Loucy (cell line): ENCODE data around the gene MAGEA3.
"Not testable (repeated sequence)": the region's sequence is repeated elsewhere in the genome, so short reads cannot be mapped to it uniquely, and the experiment has no call there.

Source experiments
- H2AFZ ChIP-seq: fragments of 200-600 bp; sonication (generic); 2 replicates; pipeline ENCODE4 v1.6.0; 2016; ENCODE audit warnings: antibody characterized with exemption, mild to moderate bottlenecking, low read length, moderate library complexity
- H3F3A ChIP-seq: fragments of 200-600 bp; 2 replicates; pipeline ENCODE4 v1.6.0; 2016; ENCODE audit warnings: antibody characterized with exemption, low read depth, mild to moderate bottlenecking
- H3K27me3 ChIP-seq: fragments of 200-600 bp; sonication (generic); 2 replicates; pipeline ENCODE4 v1.6.1; 2014; ENCODE audit warnings: low read length, mild to moderate bottlenecking; ENCODE audit not compliant: insufficient read depth, poor library complexity, severe bottlenecking
- H3K36me3 ChIP-seq: fragments of 200-600 bp; sonication (generic); 2 replicates; pipeline ENCODE4 v1.6.1; 2016; ENCODE audit warnings: low read length; ENCODE audit not compliant: insufficient read depth
- H3K4me1 ChIP-seq: fragments of 200-600 bp; sonication (generic); 2 replicates; pipeline ENCODE4 v1.5.1; 2014; ENCODE audit warnings: low read length, mild to moderate bottlenecking; ENCODE audit not compliant: insufficient read depth, poor library complexity, severe bottlenecking
- H3K4me2 ChIP-seq: fragments of 200-600 bp; sonication (generic); 2 replicates; pipeline ENCODE4 v1.6.0; 2014; ENCODE audit warnings: antibody characterized with exemption, low read length, low read depth, mild to moderate bottlenecking; ENCODE audit not compliant: poor library complexity, severe bottlenecking
- H3K4me3 ChIP-seq: fragments of 200-600 bp; sonication (generic); 2 replicates; pipeline ENCODE4 v1.5.1; 2014; ENCODE audit warnings: low read length, mild to moderate bottlenecking, mixed read lengths; ENCODE audit not compliant: poor library complexity, severe bottlenecking
- H3K79me2 ChIP-seq: fragments of 200-600 bp; sonication (generic); 2 replicates; pipeline ENCODE4 v1.6.1; 2014; ENCODE audit warnings: low read length; ENCODE audit not compliant: insufficient read depth
- H3K9ac ChIP-seq: fragments of 200-600 bp; sonication (generic); 2 replicates; pipeline ENCODE4 v1.6.0; 2014; ENCODE audit warnings: mild to moderate bottlenecking, low read depth, low read length, moderate library complexity; ENCODE audit not compliant: poor library complexity, severe bottlenecking
- H3K9me2 ChIP-seq: fragments of 200-600 bp; sonication (generic); replicated peaks from 2 replicates; pipeline ENCODE4 v1.6.1; 2016; ENCODE audit warnings: low read depth, low read length, mixed read lengths
- H3K9me3 ChIP-seq: fragments of 200-600 bp; sonication (generic); 2 replicates; pipeline ENCODE4 v1.6.1; 2014; ENCODE audit warnings: mild to moderate bottlenecking, antibody characterized with exemption, low read length, low read depth; ENCODE audit not compliant: insufficient read depth
- H4K20me1 ChIP-seq: fragments of 200-600 bp; sonication (generic); 2 replicates; pipeline ENCODE4 v1.6.0; 2014; ENCODE audit warnings: antibody characterized with exemption, low read length, mild to moderate bottlenecking; ENCODE audit not compliant: insufficient read depth, poor library complexity, severe bottlenecking
- CTCF ChIP-seq: fragments of 200-600 bp; sonication (generic); conservative IDR thresholded peaks from 2 replicates; pipeline ENCODE4 v1.5.1; 2014; ENCODE audit warnings: mild to moderate bottlenecking, antibody characterized with exemption, low read length
- EZH2phosphoT487 ChIP-seq: fragments of 200-600 bp; IDR thresholded peaks from 2 replicates; pipeline ENCODE4 v1.6.1; 2018; ENCODE audit warnings: antibody characterized with exemption, mild to moderate bottlenecking, moderate library complexity, borderline replicate concordance

The MAGEA3 gene

DNA sequence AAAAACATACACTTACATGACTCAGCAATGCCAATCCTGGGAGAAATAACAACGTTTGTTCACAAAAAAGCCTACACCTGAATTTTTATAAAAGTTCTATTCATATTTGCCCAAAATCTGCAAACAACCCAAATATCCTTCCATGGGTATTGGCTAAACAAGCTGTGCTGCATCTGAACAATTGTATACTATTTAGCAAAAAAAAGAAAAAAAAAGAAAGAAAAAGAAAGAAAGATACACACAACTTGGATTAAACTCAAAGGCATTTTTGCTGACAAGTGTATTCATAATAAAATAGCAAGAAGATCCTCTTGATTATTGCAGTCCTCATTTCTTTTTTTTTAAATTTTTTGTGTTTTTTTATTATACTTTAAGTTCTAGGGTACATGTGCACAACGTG lies 24.5 kb upstream of the MAGEA3 start:
- H3K27me3 ChIP-seq, result no peaks in the 10 kb centered on the region
- no peaks in the 10 kb centered on the region for H3K4me1 ChIP-seq
- H3K9me2 ChIP-seq, result no peaks in the 10 kb centered on the region
- H2AFZ ChIP-seq, result no peak overlapping the region
- no peaks in the 10 kb centered on the region for H3K79me2 ChIP-seq
- H4K20me1 ChIP-seq, result no peaks in the 10 kb centered on the region
- no peak for TF ChIP-seq EZH2phosphoT487
- no peak for TF ChIP-seq CTCF
- no peak overlapping the region for H3K9ac ChIP-seq
- H3K36me3 ChIP-seq, result no peaks in the 10 kb centered on the region
- H3F3A ChIP-seq, result no peaks in the 10 kb centered on the region
- H3K4me2 ChIP-seq, result no peak overlapping the region
- no peak overlapping the region for H3K4me3 ChIP-seq
- H3K9me3 ChIP-seq, result no peaks in the 10 kb centered on the region

- not testable (repeated sequence) for H3K27me3 ChIP-seq, H3K9me2 ChIP-seq, H3K79me2 ChIP-seq, H3F3A ChIP-seq, H2AFZ ChIP-seq, H3K9me3 ChIP-seq, H3K4me3 ChIP-seq, H4K20me1 ChIP-seq, H3K36me3 ChIP-seq, H3K4me1 ChIP-seq, H3K4me2 ChIP-seq, H3K9ac ChIP-seq
Measured at GRCh38 chrX:152674652-152675051, 23.9 kb upstream of the MAGEA3 start.

- H3K79me2 ChIP-seq, H3K9me2 ChIP-seq, H3K4me2 ChIP-seq, H3K4me1 ChIP-seq, H3K9ac ChIP-seq, H4K20me1 ChIP-seq, H3K27me3 ChIP-seq, H3K9me3 ChIP-seq, H2AFZ ChIP-seq, H3F3A ChIP-seq, H3K4me3 ChIP-seq, H3K36me3 ChIP-seq: not testable (repeated sequence)
Measured at GRCh38 chrX:152681012-152681411, 17.6 kb upstream of the MAGEA3 start.

DNA sequence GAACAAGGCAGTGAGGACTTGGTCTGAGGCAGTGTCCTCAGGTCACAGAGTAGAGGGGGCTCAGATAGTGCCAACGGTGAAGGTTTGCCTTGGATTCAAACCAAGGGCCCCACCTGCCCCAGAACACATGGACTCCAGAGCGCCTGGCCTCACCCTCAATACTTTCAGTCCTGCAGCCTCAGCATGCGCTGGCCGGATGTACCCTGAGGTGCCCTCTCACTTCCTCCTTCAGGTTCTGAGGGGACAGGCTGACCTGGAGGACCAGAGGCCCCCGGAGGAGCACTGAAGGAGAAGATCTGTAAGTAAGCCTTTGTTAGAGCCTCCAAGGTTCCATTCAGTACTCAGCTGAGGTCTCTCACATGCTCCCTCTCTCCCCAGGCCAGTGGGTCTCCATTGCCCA lies 1.8 kb downstream of the MAGEA3 start:
- not testable (repeated sequence) for H3K9me2 ChIP-seq, H3K4me2 ChIP-seq, H3K79me2 ChIP-seq, H3K4me1 ChIP-seq, H3K9ac ChIP-seq, H2AFZ ChIP-seq, H3F3A ChIP-seq, H4K20me1 ChIP-seq, H3K9me3 ChIP-seq, H3K4me3 ChIP-seq, H3K36me3 ChIP-seq, H3K27me3 ChIP-seq

DNA sequence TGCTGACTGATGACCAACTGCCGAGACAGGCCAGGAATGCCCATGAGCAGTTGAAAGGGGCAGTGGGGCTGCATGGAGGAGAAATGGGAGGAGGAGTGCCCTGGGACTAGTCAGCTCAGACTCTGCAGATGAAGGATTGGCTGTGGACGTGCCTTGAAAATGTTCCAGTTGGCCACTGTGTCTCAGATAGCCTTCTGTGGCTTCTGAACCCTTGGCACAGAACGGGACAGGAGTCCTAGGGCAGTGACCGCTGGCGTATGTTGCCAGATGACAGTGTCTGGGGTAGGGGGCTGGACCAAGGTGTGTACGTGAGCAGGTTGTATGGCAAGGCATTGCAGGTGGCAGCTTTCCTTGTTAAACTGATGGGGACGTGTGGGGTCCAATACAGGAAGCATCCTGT lies 7.9 kb downstream of the MAGEA3 start:
- not testable (repeated sequence) for H2AFZ ChIP-seq, H3K27me3 ChIP-seq, H3K36me3 ChIP-seq, H3K9me3 ChIP-seq, H3K9me2 ChIP-seq, H3K4me2 ChIP-seq, H3K4me1 ChIP-seq, H4K20me1 ChIP-seq, H3K4me3 ChIP-seq, H3K79me2 ChIP-seq, H3F3A ChIP-seq, H3K9ac ChIP-seq

GRCh38 chrX:152709173-152709572 lies 10.6 kb downstream of the MAGEA3 start, which contains the start of gene CSAG2:
TSS of gene CSAG2 (minus strand) at chrX:152709273. CDS start at chrX:152709112, 161 bp downstream.
- not testable (repeated sequence) for H3K27me3 ChIP-seq, H3K9me2 ChIP-seq, H3K9me3 ChIP-seq, H3F3A ChIP-seq, H4K20me1 ChIP-seq, H3K4me3 ChIP-seq, H3K36me3 ChIP-seq, H3K79me2 ChIP-seq, H3K4me2 ChIP-seq, H3K9ac ChIP-seq, H2AFZ ChIP-seq, H3K4me1 ChIP-seq

- H4K20me1 ChIP-seq, H3K36me3 ChIP-seq, H3K9me2 ChIP-seq, H3K9ac ChIP-seq, H3K27me3 ChIP-seq, H3K9me3 ChIP-seq, H3K79me2 ChIP-seq, H3F3A ChIP-seq, H2AFZ ChIP-seq, H3K4me1 ChIP-seq, H3K4me3 ChIP-seq, H3K4me2 ChIP-seq: not testable (repeated sequence)
Measured at GRCh38 chrX:152713195-152713594, 14.6 kb downstream of the MAGEA3 start.
